NCI-H748 (cell line): ENCODE measurements around the gene CAMKMT.

ENCODE experiments used
- DNase-seq: peaks from one replicate; lab custom pipeline; 2025; ENCODE audit not compliant: unreplicated experiment; lab: John Stamatoyannopoulos, UW

CAMKMT gene

GRCh38 chr2:44817673-44818335 lies 456.1 kb downstream of the CAMKMT start:
- peak; percentile 62 for DNase-seq

GRCh38 chr2:44819061-44819460 lies 457.3 kb downstream of the CAMKMT start:
- DNase-seq, result no peak

- peak; percentile 14 for DNase-seq
Observed at GRCh38 chr2:44821500-44821899, 459.8 kb downstream of the CAMKMT start.

- DNase-seq, result peak; percentile 6
Observed at GRCh38 chr2:44822174-44822573, 460.4 kb downstream of the CAMKMT start.
